K562 (cell line): ENCODE results near the gene RPL27. TPM values are rescaled to one million over a fixed set of nuclear protein-coding genes. Genes with fewer than 3 reads are reported as not detected.

Experiments
- BDP1 ChIP-seq: IDR thresholded peaks from 3 replicates; pipeline ENCODE4 v1.6.1; 2011; ENCODE audit not compliant: insufficient read length, insufficient read depth
- CCNT2 ChIP-seq: IDR thresholded peaks from 2 replicates; pipeline ENCODE4 v1.6.1; 2011; ENCODE audit warnings: borderline replicate concordance, low read depth, mild to moderate bottlenecking, moderate library complexity, mixed read lengths, low read length; ENCODE audit not compliant: insufficient read length; ENCODE audit errors: extremely low read depth
- CREBBP ChIP-seq: IDR thresholded peaks from one replicate; pipeline ENCODE4 v1.6.1; 2012; ENCODE audit warnings: low read depth, mild to moderate bottlenecking, control low read depth, inconsistent platforms, low read length
- DPF2 ChIP-seq: fragments of 450-650 bp; IDR thresholded peaks from 2 replicates; pipeline ENCODE4 v1.6.1; 2016
- ETS2 ChIP-seq: IDR thresholded peaks from 2 replicates; pipeline ENCODE4 v1.6.1; 2016; ENCODE audit warnings: borderline replicate concordance, missing genetic modification characterization, mild to moderate bottlenecking, moderate library complexity, missing compliant biosample characterization; ENCODE audit not compliant: poor library complexity, severe bottlenecking
- FOXJ3 ChIP-seq: sonication (generic); formaldehyde crosslinking; IDR thresholded peaks from 2 replicates; pipeline ENCODE4 v1.4.0; 2020; ENCODE audit warnings: mild to moderate bottlenecking, missing genetic modification reagents
- FOXK2 ChIP-seq, 2 experiments: fragments of 450-650 bp; IDR thresholded peaks in 1 of 2; conservative IDR thresholded peaks in 1 of 2; 2 replicates each; pipeline ENCODE4 v1.6.1; 2016; ENCODE audit warnings: low read depth in 2 of 2, mild to moderate bottlenecking in 1 of 2
- HCFC1 ChIP-seq: IDR thresholded peaks from 2 replicates; pipeline ENCODE4 v1.6.1; 2012; ENCODE audit warnings: low read depth, low read length, improper control_type of control experiment
- HLTF ChIP-seq: fragments of 450-650 bp; IDR thresholded peaks from 2 replicates; pipeline ENCODE4 v1.6.1; 2016
- ILF3 ChIP-seq: fragments of 450-650 bp; IDR thresholded peaks from 2 replicates; pipeline ENCODE4 v1.6.1; 2018; ENCODE audit warnings: antibody characterized with exemption, mild to moderate bottlenecking, moderate library complexity, borderline replicate concordance
- KDM1A ChIP-seq, 2 experiments: fragments of 450-650 bp; IDR thresholded peaks; 2 replicates each; pipeline ENCODE4 v1.6.1; 2016; ENCODE audit warnings: mild to moderate bottlenecking in 2 of 2
- KLF6 ChIP-seq: fragments of 250-450 bp; sonication (Bioruptor Pico); IDR thresholded peaks from 2 replicates; pipeline ENCODE4 v1.4.0; 2020; ENCODE audit warnings: mild to moderate bottlenecking, moderate library complexity, borderline replicate concordance
- MTF1 ChIP-seq: fragments of 250-450 bp; sonication (Bioruptor Pico); IDR thresholded peaks from 2 replicates; pipeline ENCODE4 v1.9.0; 2021; ENCODE audit warnings: moderate library complexity, mild to moderate bottlenecking, inconsistent platforms, borderline replicate concordance
- NR1H2 ChIP-seq: sonication (generic); formaldehyde crosslinking; IDR thresholded peaks from 2 replicates; pipeline ENCODE4 v1.4.0; 2020; ENCODE audit warnings: mild to moderate bottlenecking, missing genetic modification reagents
- NRF1 ChIP-seq, 2 experiments: fragments of 450-650 bp; IDR thresholded peaks in 1 of 2; conservative IDR thresholded peaks in 1 of 2; 2 replicates each; pipeline ENCODE4 v1.6.1; 2014; ENCODE audit warnings: mild to moderate bottlenecking in 2 of 2
- PHB ChIP-seq: fragments of 250-450 bp; sonication (Bioruptor Pico); IDR thresholded peaks from 2 replicates; pipeline ENCODE4 v1.5.0; 2021
- RBM34 ChIP-seq: fragments of 200-400 bp; formaldehyde crosslinking; IDR thresholded peaks from 2 replicates; pipeline ENCODE4 v1.6.1; 2018; ENCODE audit warnings: low read length, borderline replicate concordance; ENCODE audit not compliant: insufficient read depth
- SMARCA5 ChIP-seq: fragments of 450-650 bp; IDR thresholded peaks from 2 replicates; pipeline ENCODE4 v1.6.1; 2016
- TAF9B ChIP-seq: fragments of 450-650 bp; IDR thresholded peaks from 2 replicates; pipeline ENCODE4 v1.6.1; 2018; ENCODE audit warnings: mild to moderate bottlenecking; ENCODE audit not compliant: partially characterized antibody
- VEZF1 ChIP-seq: fragments of 200-800 bp; sonication (Bioruptor generic); IDR thresholded peaks from 2 replicates; pipeline ENCODE4 v1.6.1; 2017; ENCODE audit warnings: missing genetic modification characterization, missing compliant biosample characterization
- ZBTB5 ChIP-seq: fragments of 450-650 bp; IDR thresholded peaks from 2 replicates; pipeline ENCODE4 v1.6.1; 2017; ENCODE audit warnings: antibody characterized with exemption
- ZNF121 ChIP-seq: sonication (generic); formaldehyde crosslinking; conservative IDR thresholded peaks from 2 replicates; pipeline ENCODE4 v1.8.0; 2022; ENCODE audit warnings: missing genetic modification reagents
- ZNF124 ChIP-seq: sonication (generic); formaldehyde crosslinking; IDR thresholded peaks from 2 replicates; pipeline ENCODE4 v1.8.1; 2022; ENCODE audit warnings: missing genetic modification reagents
- ZNF134 ChIP-seq: fragments of 250-450 bp; sonication (Bioruptor Pico); conservative IDR thresholded peaks from 2 replicates; pipeline ENCODE4 v1.4.0; 2020
- ZNF239 ChIP-seq: fragments of 250-450 bp; sonication (Bioruptor Pico); IDR thresholded peaks from 2 replicates; pipeline ENCODE4 v1.4.0; 2020; ENCODE audit warnings: mild to moderate bottlenecking
- ZNF76 ChIP-seq: fragments of 250-450 bp; sonication (Bioruptor Pico); IDR thresholded peaks from 2 replicates; pipeline ENCODE4 v1.4.0; 2020; ENCODE audit warnings: mild to moderate bottlenecking, moderate library complexity, borderline replicate concordance
- polyA plus RNA-seq, 8 experiments: library from polyadenylated mRNA; depleted of rRNA in 4 of 8; stranded (reverse) in 5 of 8; unstranded in 3 of 8; fragments of >200 nt; fragmentation: Nextera tagmentation in 2 of 8; fragmentation: Illumina TruSeq in 1 of 8; extraction: Ambion mirVana in 2 of 8; extraction: Trizol in 1 of 8; gene quantifications; 2 replicates each; pipeline versions ENCODE4 v1.2.1 to v1.2.3, GENCODE V29; 2011 to 2014; ENCODE audit warnings: inconsistent platforms in 1 of 8, missing spikeins in 1 of 8
- total RNA-seq, 7 experiments: library from RNA; depleted of rRNA in 6 of 7; stranded (reverse); fragments of >200 nt in 6 of 7; fragmentation: Illumina TruSeq in 2 of 7; extraction: Trizol in 2 of 7; gene quantifications; 2 replicates each; pipeline versions ENCODE4 v1.2.1 to v1.2.3, GENCODE V29; 2011 to 2021; ENCODE audit warnings: low replicate concordance in 1 of 7
- TF ChIP-seq, protein P1 (sequence below): sonication (generic); IDR thresholded peaks from 2 replicates; pipeline ENCODE4 v1.6.1; 2016

The RPL27 gene
- total and polyA plus RNA-seq, 9 of the 15 experiments (the other 6 are each of a cell fraction or from before 2014, with no cell fraction given) = 1,539 to 6,155 (median 3,710) TPM

DNA sequence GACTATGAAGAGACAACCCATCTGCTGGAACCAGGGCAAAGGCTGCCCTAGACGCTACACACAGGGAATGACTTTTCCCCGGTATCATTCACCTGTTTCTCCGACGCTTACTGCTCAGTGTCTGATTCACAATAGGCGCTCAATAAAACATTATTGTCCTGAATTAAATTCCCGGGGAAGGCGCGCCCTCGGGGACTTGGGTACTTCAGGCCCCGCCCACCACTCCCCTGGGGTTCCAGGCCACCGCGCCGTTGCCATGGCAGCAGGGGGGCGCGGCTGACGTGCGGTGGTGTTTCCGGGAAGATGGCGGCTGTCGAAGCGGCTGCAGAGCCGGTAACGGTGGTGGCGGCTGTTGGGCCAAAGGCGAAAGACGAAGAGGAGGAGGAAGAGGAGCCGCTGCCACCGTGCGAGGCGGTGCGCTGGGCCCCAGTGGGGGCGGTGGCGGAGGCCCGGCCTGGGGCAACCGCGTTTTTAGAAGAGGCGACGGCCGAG lies 17.9 kb upstream of the RPL27 start, which contains the start of gene RUNDC1 (continued):
- TF ChIP-seq VEZF1 (CRISPR knock-in tag) (peak; percentile 66), KDM1A (IDR thresholded peaks at IDR 0.05) (no peak), ZNF76 (CRISPR knock-in tag) (no peak; the same call in 1 of the 2 replicates), CCNT2 (peak; percentile 30), RBM34 (no peak), HLTF (no peak), BDP1 (no peak), PHB (CRISPR knock-in tag) (peak; percentile 20; the same call in 1 of the 2 replicates), ZBTB5 (no peak), NRF1 (conservative IDR thresholded peaks at IDR 0.05 in 1 of 2, IDR thresholded peaks at IDR 0.05 in 1 of 2) (no peak), ZNF134 (CRISPR knock-in tag) (no peak), ZNF121 (CRISPR knock-in tag) (no peak), FOXJ3 (CRISPR knock-in tag) (no peak), ILF3 (no peak), FOXK2 (conservative IDR thresholded peaks at IDR 0.05 in 1 of 2, IDR thresholded peaks at IDR 0.05 in 1 of 2; ENCODE audit: low read depth in 2 of 2) (0 out of 4 replicates have a peak, but pooled peaks of 1 of the 2 experiments have one; percentile 28), ETS2 (tag) (no peak), ZNF239 (no peak), TAF9B (no peak), HCFC1 (peak; percentile 38; the same call in 1 of the 2 replicates), SMARCA5 (no peak), MTF1 (CRISPR knock-in tag) (no peak), CREBBP (no peak), DPF2 (no peak; the same call in none of the 2 replicates), ZNF124 (CRISPR knock-in tag) (no peak), KLF6 (CRISPR knock-in tag) (no peak), NR1H2 (CRISPR knock-in tag) (no peak)
- TF ChIP-seq, protein P1, sequence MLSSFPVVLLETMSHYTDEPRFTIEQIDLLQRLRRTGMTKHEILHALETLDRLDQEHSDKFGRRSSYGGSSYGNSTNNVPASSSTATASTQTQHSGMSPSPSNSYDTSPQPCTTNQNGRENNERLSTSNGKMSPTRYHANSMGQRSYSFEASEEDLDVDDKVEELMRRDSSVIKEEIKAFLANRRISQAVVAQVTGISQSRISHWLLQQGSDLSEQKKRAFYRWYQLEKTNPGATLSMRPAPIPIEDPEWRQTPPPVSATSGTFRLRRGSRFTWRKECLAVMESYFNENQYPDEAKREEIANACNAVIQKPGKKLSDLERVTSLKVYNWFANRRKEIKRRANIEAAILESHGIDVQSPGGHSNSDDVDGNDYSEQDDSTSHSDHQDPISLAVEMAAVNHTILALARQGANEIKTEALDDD = no peak
